ENCODE data around the gene SPAG8.

- TF ChIP-seq ZSCAN29 (IDR thresholded peaks at IDR 0.05) = no peak
- TF ChIP-seq CTCF (IDR thresholded peaks at IDR 0.05 in 2 of 3, conservative IDR thresholded peaks at IDR 0.05 in 1 of 3; ENCODE audit: control insufficient read depth in 2 of 3, extremely low read depth in 1 of 3, insufficient read depth in 1 of 3, low read depth in 3 of 3, low read length in 3 of 3) = no peak
- TF ChIP-seq SUZ12 (IDR thresholded peaks at IDR 0.05; ENCODE audit: unreplicated experiment) = no peak
- no peak for TF ChIP-seq ZNF274 (IDR thresholded peaks at IDR 0.05; ENCODE audit: insufficient read depth, insufficient read length)
- no peak for TF ChIP-seq POLR2AphosphoS5 (IDR thresholded peaks at IDR 0.05; ENCODE audit: low read length)
- TF ChIP-seq POLR2A (IDR thresholded peaks at IDR 0.05; ENCODE audit: low read depth, low read length) = no peak
- no peak for TF ChIP-seq MYC (IDR thresholded peaks at IDR 0.05; ENCODE audit: insufficient read depth, insufficient read length, insufficient replicate concordance, low read length, severe bottlenecking)
These were observed 30.1 kb upstream of the SPAG8 start for GRCh38 chr9:35842020-35842745.

Measured in GM12878 (cell line).